Erythroblast (primary cell): ENCODE results near the gene SOX8.

Experiments
- GATA1 ChIP-seq: IDR thresholded peaks from 2 replicates; pipeline ENCODE4 v1.6.1; 2011; ENCODE audit warnings: low read depth, mild to moderate bottlenecking, control low read depth, low read length, moderate library complexity
- POLR2A ChIP-seq: IDR thresholded peaks from 2 replicates; pipeline ENCODE4 v1.6.1; 2011; ENCODE audit warnings: mild to moderate bottlenecking, low read length

- TF ChIP-seq POLR2A: no peak
- TF ChIP-seq GATA1: no peak
Measured at GRCh38 chr16:984121-984694, 2.6 kb downstream of the SOX8 start.
